Measurements from ENCODE around the gene METTL13.

DNA sequence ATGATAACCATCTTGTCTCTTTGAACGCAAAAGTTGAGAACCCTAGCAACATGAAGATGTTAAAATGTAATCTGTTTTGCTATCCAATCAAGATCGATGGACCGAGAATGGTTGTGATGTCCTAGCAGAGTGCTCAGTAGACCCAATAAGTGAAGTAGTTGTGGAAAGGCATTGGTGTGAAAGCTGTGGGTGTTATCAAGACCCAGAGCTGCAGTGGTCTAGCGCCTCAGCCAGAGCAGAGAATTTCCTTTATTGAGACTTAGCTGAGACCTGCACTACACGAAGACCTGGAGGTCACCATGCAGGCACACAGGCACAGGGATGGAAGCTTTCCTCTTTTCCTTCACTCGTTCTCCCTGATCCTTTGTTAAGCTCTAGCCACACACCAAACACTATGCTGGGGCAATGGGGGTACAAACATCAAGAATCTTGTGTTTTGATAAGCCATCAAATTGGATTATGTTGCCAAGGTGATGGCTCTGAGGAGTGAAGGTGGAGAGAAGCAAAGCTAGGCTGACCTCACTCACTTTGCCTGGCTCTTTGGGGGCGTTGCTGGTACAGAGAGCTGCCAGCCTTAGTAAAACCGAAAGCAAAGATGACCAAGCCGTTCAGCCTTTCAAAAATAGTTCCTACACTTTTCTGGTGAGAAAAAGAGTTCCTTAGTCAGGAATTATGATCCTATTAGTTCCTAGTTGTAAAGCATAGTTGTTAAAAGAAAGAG is 24.1 kb downstream of the METTL13 start:
- TF ChIP-seq EZH2 (IDR thresholded peaks at IDR 0.05; ENCODE audit: low read length) (no peak), CTCF (optimal IDR thresholded peaks at IDR 0.05 in 1 of 3, IDR thresholded peaks at IDR 0.05 in 1 of 3, conservative IDR thresholded peaks at IDR 0.05 in 1 of 3; ENCODE audit: extremely low read depth in 1 of 3, insufficient read depth in 2 of 3, low read length in 3 of 3) (no peak)
